HUES6 (cell line): Measurements from ENCODE around the gene INHBE.
"Not testable (repeated sequence)": the region's sequence is repeated elsewhere in the genome, so short reads cannot be mapped to it uniquely, and the experiment has no call there.

Experiments
- H3K27ac ChIP-seq: 2 replicates; pipeline ENCODE4 v1.7.0; 2013; ENCODE audit warnings: low read depth, mild to moderate bottlenecking, low read length, inconsistent platforms
- H3K27me3 ChIP-seq: 2 replicates; pipeline ENCODE4 v1.6.1; 2013; ENCODE audit warnings: low read length; ENCODE audit not compliant: control insufficient read depth, insufficient read depth
- H3K36me3 ChIP-seq: 2 replicates; pipeline ENCODE4 v1.6.1; 2013; ENCODE audit warnings: low read length; ENCODE audit not compliant: control insufficient read depth, insufficient read depth
- H3K4me1 ChIP-seq: 2 replicates; pipeline ENCODE4 v1.6.1; 2013; ENCODE audit warnings: low read length; ENCODE audit not compliant: control insufficient read depth, insufficient read depth
- H3K4me3 ChIP-seq: 2 replicates; pipeline ENCODE4 v1.5.1; 2013; ENCODE audit warnings: low read depth, low read length
- H3K9ac ChIP-seq: one replicate; pipeline ENCODE4 v1.6.1; 2013; ENCODE audit warnings: mild to moderate bottlenecking, low read length
- H3K9me3 ChIP-seq: 2 replicates; pipeline ENCODE4 v1.6.1; 2013; ENCODE audit warnings: low read depth, low read length; ENCODE audit not compliant: control insufficient read depth, insufficient read depth

Gene INHBE

DNA sequence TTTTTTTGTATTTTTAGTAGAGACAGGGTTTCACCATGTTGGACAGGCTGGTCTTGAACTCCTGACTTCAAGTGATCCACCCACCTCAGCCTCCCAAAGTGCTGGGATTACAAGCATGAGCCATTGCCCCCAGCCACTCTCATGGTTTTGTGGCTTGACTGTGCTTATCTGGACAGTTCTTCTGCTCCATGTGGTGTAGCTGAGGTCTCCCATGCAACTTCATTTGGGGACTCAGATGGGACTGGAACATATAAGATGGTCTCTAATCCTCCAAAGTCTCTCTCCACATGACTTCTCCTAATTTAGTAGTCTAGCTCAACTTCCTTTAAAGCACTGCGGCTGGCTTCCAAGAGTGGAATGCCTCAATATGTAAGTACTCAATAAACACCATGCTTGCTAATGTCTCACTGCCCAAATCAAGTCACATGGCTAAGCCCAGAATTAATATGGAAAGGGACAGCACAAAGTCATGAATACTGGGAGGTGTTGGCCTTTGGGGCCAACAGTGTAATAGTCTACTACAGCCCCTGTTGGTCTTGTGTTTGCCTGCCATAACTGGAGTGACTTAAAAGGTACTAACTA lies 13.2 kb upstream of the INHBE start:
- no peaks in the 10 kb centered on the region for H3K36me3 ChIP-seq

DNA sequence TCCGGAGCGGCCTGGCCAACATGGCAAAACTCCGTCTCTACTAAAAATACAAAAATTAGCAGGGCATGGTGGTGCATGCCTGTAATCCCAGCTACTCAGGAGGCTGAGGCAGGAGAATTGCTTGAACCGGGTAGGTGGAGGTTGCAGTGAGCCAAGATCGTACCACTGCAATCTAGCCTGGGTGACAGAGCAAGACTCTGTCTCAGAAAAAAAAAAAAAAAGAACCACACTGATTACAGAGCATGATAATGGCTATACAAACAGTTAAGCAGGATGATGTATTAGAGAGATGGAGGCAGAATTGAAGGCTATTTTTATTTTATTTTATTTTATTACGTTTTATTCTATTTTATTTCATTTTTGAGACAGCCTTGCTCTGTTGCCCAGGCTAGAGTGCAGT lies 10.8 kb upstream of the INHBE start:
- not testable (repeated sequence) for H3K36me3 ChIP-seq, H3K27me3 ChIP-seq, H3K4me3 ChIP-seq, H3K4me1 ChIP-seq, H3K27ac ChIP-seq, H3K9ac ChIP-seq
- peaks cover 11% of the 10 kb centered on the region for H3K9me3 ChIP-seq

More for the DNA sequence above, 13.2 kb upstream of the INHBE start:
- no peak overlapping the region for H3K9ac ChIP-seq
- H3K27me3 ChIP-seq: no peaks in the 10 kb centered on the region
- peaks cover 11% of the 10 kb centered on the region for H3K9me3 ChIP-seq
- H3K4me3 ChIP-seq: no peak overlapping the region
- H3K27ac ChIP-seq: no peak overlapping the region
- no peaks in the 10 kb centered on the region for H3K4me1 ChIP-seq

DNA sequence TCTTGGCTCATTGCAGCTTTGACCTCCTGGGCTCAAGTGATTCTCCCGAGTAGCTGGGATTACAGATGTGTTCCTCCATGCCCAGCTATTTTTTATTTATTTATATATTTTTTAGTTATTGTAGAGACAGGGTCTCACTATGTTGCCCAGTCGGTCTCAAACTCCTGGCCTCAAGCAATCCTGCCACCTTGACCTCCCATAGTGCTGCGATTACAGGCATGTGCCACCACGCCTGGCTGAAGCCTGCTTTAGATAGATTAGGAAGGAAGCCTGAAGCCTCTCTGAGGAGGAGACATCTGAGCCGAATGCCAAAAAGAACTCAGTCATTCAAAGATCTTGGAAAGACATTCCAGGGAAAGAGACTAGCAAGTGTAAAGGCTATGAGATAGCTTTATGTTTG lies 10.4 kb upstream of the INHBE start:
- Histone ChIP-seq H3K4me3 (no peak overlapping the region), H3K27ac (no peak overlapping the region), H3K9ac (no peak overlapping the region), H3K36me3 (no peaks in the 10 kb centered on the region), H3K27me3 (no peaks in the 10 kb centered on the region), H3K4me1 (no peaks in the 10 kb centered on the region), H3K9me3 (peaks cover 11% of the 10 kb centered on the region)

DNA sequence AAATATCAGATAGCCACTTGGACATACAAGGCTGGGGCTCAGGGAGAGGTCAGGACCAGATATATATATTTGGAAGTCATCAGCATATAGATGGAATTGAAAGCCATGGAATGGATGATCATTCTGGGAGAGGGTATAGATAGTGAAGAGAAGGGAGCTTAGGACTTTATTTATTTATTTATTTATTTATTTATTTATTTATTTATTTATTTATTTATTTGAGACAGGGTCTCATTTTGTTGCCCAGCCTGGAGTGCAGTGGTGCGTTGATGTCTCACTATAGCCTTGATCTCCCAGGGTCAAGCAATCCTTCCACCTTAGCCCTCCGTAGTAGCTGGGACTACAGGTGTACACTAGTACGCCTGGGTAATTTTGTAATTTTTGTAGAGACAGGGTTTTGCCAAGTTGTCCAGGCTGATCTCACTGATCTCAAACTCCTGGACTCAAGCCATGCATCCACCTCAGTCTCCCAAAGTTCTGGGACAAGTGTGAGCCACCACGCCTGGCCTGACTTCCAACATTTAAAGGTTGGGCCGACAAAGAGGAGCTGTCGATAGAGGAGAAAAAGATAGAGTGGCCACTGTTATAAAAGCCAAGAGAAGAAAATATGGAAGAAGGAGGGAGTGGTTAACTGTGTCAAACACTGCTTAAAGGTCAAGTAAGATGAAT lies 8.7 kb upstream of the INHBE start:
- Histone ChIP-seq H3K4me1 (peaks cover 2% of the 10 kb centered on the region; the same call in 1 of the 2 replicates), H3K4me3 (no peak overlapping the region), H3K27me3 (no peaks in the 10 kb centered on the region), H3K27ac (no peak overlapping the region), H3K9me3 (peaks cover 4% of the 10 kb centered on the region), H3K9ac (no peak overlapping the region), H3K36me3 (no peaks in the 10 kb centered on the region)

DNA sequence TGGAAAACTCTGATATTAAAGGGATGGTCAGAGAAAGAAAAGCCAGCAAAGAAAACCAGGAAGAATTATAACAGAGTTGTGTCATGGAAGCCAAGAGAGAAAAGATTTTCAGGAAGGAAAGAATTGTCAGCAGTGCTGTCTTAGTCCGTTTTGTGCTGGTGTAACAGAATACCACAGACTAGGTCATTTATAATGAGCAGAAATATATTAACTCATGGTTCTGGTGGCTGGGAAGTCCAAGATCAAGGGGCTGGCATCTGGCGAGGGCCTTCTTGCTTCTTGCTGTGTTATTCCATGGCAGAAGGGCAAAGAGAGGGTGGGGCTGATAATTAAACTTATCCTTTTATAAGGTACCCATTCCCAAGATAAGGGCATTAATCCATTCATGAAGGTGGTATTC lies 6.4 kb upstream of the INHBE start:
- Histone ChIP-seq H3K4me1 (peaks cover 16% of the 10 kb centered on the region), H3K9me3 (no peaks in the 10 kb centered on the region), H3K27me3 (no peaks in the 10 kb centered on the region), H3K9ac (no peak overlapping the region), H3K4me3 (no peak overlapping the region), H3K36me3 (no peaks in the 10 kb centered on the region), H3K27ac (no peak overlapping the region)

DNA sequence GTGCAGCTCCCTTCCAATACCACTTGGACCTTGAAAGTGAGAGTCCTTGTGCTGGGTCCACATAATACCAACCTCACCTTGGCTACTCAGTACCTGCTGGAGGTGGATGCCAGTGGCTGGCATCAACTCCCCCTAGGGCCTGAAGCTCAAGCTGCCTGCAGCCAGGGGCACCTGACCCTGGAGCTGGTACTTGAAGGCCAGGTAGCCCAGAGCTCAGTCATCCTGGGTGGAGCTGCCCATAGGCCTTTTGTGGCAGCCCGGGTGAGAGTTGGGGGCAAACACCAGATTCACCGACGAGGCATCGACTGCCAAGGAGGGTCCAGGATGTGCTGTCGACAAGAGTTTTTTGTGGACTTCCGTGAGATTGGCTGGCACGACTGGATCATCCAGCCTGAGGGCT lies 5.7 kb upstream of the INHBE start:
- no peaks in the 10 kb centered on the region for H3K27me3 ChIP-seq
- no peaks in the 10 kb centered on the region for H3K9me3 ChIP-seq
- H3K4me3 ChIP-seq: no peak overlapping the region
- H3K36me3 ChIP-seq: no peaks in the 10 kb centered on the region
- no peak overlapping the region for H3K27ac ChIP-seq
- peaks cover 18% of the 10 kb centered on the region for H3K4me1 ChIP-seq
- H3K9ac ChIP-seq: no peak overlapping the region

DNA sequence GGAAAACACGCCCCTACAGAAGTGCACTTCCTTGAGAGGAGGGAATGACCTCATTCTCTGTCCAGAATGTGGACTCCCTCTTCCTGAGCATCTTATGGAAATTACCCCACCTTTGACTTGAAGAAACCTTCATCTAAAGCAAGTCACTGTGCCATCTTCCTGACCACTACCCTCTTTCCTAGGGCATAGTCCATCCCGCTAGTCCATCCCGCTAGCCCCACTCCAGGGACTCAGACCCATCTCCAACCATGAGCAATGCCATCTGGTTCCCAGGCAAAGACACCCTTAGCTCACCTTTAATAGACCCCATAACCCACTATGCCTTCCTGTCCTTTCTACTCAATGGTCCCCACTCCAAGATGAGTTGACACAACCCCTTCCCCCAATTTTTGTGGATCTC lies 5.0 kb upstream of the INHBE start:
- Histone ChIP-seq H3K27ac (no peak overlapping the region), H3K36me3 (no peaks in the 10 kb centered on the region), H3K9me3 (no peaks in the 10 kb centered on the region), H3K4me3 (no peak overlapping the region), H3K27me3 (no peaks in the 10 kb centered on the region), H3K9ac (no peak overlapping the region), H3K4me1 (peaks cover 24% of the 10 kb centered on the region)

DNA sequence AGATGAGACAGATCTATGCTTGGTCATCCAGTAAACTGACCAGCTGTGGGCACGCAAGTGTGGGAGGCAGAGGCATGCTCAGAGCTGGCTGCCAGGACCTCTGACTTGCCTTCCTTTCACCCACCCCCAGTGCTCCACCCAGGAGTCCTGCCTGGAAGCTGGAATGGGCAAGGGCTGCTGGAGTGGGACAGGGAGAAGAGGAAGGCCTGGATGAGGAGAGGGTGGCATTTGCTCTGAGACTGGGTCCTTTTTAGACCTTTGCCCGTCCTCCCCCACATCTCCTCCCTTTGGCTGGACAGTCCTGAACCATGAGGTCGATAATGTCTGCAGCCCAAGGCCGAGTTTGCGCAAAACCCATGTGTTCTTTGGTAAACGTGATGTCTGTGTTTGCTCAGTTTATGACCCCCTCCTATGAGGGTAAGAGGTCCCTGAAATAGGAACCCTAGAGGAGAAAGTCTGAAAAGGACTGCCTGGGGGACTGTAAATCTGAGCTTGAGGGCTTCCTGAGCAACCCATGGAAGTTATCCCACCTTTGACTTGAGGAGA lies 3.8 kb upstream of the INHBE start:
- no peak overlapping the region for H3K4me3 ChIP-seq
- H3K36me3 ChIP-seq: no peaks in the 10 kb centered on the region
- H3K27me3 ChIP-seq: no peaks in the 10 kb centered on the region
- no peak overlapping the region for H3K9ac ChIP-seq
- no peaks in the 10 kb centered on the region for H3K9me3 ChIP-seq
- peaks cover 36% of the 10 kb centered on the region for H3K4me1 ChIP-seq
- H3K27ac ChIP-seq: no peak overlapping the region

DNA sequence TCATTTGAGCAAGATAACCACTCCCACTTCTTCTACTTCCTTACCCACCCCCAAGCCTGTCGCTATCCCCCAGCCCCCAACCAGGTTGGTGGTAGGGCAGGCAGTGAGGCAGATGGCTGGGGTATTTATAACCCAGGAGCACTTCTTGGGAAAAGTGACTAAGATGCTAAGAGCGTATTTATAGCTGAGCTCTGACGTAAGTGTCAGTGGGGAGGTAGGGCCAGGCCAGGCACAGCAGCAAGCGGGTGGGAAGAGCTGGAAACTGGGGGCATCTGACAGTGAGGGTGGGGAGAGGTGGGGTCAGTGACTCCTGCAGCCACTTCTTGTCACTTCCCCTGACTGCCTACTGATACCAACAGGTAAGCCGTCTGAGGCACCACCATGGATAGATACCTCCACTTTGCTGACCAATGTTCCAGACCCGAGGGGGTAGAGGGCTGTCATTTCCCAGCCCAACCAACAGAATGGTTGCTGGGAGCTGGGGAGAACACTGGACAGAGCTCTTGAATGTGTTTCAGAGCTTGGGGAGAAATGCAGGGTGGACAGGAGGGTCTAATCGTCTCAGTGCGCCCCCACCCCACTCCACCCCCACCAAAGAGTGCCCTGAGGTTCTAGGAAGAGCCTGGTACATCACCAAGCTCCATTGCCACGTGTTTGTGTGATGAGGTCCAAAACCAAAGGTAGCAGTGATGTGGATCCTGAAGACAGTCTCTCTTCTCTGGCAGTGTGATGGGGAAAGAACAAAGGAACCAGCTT lies 2.7 kb upstream of the INHBE start:
- Histone ChIP-seq H3K27me3 (no peaks in the 10 kb centered on the region), H3K9me3 (no peaks in the 10 kb centered on the region), H3K4me1 (peaks cover 42% of the 10 kb centered on the region), H3K27ac (no peak overlapping the region), H3K4me3 (no peak overlapping the region), H3K36me3 (no peaks in the 10 kb centered on the region), H3K9ac (peak overlapping the region; percentile 16)

DNA sequence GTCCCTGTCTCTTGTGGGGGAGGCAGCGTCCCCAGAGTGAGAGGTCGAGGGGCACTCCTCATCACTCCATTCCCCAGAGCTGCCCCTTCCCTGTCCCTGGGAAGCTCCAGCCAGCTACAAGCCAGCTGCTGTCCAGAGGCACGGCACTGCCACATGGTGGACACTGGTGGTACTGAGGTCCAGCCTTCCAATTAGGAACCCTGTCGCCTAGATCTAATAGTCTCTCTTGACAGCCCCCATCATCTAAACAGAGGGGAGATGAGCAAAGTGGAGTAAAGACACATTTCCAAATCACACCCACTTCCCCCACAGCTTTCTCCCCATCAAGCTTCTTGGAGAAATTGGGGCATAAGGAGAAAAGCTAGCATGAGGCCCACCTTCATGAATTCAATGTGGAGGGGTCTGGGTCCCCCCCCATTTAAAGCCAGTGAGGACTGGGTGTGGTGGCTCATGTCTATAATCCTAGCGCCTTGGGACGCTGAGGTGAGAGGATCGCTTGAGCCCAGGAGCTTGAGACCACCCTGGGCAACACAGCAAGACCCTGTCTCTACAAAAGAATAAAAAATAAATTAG lies 2.1 kb upstream of the INHBE start:
- no peak overlapping the region for H3K27ac ChIP-seq
- no peak overlapping the region for H3K9ac ChIP-seq

DNA sequence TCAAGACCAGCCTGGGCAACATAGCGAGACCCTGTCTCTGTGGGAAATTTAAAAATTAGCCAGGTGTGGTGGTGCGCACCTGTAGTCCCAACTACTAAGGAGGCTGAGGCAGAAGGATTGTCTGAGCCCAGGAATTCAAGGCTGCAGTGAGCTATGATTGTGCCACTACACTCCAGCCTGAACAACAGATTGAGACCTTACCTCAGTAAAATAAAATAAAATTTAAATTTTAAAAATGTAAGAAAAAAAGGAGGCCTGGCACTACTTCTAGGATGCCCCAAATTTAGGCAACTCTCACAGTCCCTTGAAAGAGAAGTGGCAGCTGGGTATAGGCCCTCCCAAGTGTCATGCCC lies 918 bp upstream of the INHBE start:
- Histone ChIP-seq H3K9ac (no peak overlapping the region), H3K4me1 (peaks cover 49% of the 10 kb centered on the region), H3K36me3 (no peaks in the 10 kb centered on the region), H3K27ac (0 out of 2 replicates have a peak overlapping the region, but pooled peaks have one; percentile 92), H3K9me3 (no peaks in the 10 kb centered on the region), H3K4me3 (no peak overlapping the region), H3K27me3 (no peaks in the 10 kb centered on the region)

More for the DNA sequence above, 2.1 kb upstream of the INHBE start:
- Histone ChIP-seq H3K4me3 (no peak overlapping the region), H3K9me3 (no peaks in the 10 kb centered on the region), H3K4me1 (peaks cover 42% of the 10 kb centered on the region), H3K36me3 (no peaks in the 10 kb centered on the region), H3K27me3 (no peaks in the 10 kb centered on the region)
